ENCODE results near the gene KCNK4. TPM values are rescaled to one million over a fixed set of nuclear protein-coding genes. Genes with fewer than 3 reads are reported as not detected.
A peak's percentile ranks its signal among the peaks of the same experiment; 100 is the strongest.

Gene KCNK4
- polyA plus RNA-seq, 1 donor (not counting 4 experiments of a cell fraction or from before 2014, with no cell fraction given): not detected

GRCh38 chr11:64243236-64243854 lies 47.8 kb upstream of the KCNK4 start:
- no peaks in the 10 kb centered on the region for H3K9me1 ChIP-seq (ENCODE audit: control insufficient read depth, extremely low read depth, insufficient read depth, low read length)
- dilution Hi-C loops (cut with MboI; ENCODE audit: extremely low pct_ligation_motif_present, low sequenced_read_pairs): no loop called here
- H3K4me2 ChIP-seq (ENCODE audit: control insufficient read depth, extremely low read depth, insufficient read depth, low read depth, low read length): peak overlapping the region; percentile 67
- H3K27ac ChIP-seq (ENCODE audit: control insufficient read depth, insufficient read depth, low read length): peak overlapping the region; percentile 2
- no peak overlapping the region for H2AFZ ChIP-seq (ENCODE audit: control insufficient read depth, low read length)
- H3K9ac ChIP-seq (ENCODE audit: control insufficient read depth, extremely low read depth, insufficient read depth, low read length): no peak overlapping the region
- FAIRE-seq (no peak), DNase-seq (ENCODE audit: low read depth, low spot score) (no peak)
- peaks cover 26% of the 10 kb centered on the region for H3K79me2 ChIP-seq (ENCODE audit: control insufficient read depth, insufficient read depth, low read length)
- peaks cover 40% of the 10 kb centered on the region for H3K4me1 ChIP-seq (ENCODE audit: control insufficient read depth, extremely low read depth, insufficient read depth, low read length)
- TF ChIP-seq EZH2 (IDR thresholded peaks at IDR 0.05; ENCODE audit: low read length): no peak
- TF ChIP-seq, protein P1, sequence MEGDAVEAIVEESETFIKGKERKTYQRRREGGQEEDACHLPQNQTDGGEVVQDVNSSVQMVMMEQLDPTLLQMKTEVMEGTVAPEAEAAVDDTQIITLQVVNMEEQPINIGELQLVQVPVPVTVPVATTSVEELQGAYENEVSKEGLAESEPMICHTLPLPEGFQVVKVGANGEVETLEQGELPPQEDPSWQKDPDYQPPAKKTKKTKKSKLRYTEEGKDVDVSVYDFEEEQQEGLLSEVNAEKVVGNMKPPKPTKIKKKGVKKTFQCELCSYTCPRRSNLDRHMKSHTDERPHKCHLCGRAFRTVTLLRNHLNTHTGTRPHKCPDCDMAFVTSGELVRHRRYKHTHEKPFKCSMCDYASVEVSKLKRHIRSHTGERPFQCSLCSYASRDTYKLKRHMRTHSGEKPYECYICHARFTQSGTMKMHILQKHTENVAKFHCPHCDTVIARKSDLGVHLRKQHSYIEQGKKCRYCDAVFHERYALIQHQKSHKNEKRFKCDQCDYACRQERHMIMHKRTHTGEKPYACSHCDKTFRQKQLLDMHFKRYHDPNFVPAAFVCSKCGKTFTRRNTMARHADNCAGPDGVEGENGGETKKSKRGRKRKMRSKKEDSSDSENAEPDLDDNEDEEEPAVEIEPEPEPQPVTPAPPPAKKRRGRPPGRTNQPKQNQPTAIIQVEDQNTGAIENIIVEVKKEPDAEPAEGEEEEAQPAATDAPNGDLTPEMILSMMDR (optimal IDR thresholded peaks at IDR 0.05 in 1 of 3, IDR thresholded peaks at IDR 0.05 in 1 of 3, conservative IDR thresholded peaks at IDR 0.05 in 1 of 3; ENCODE audit: extremely low read depth in 1 of 3, insufficient read depth in 2 of 3, low read length in 3 of 3): no peak
- H3K9me3 ChIP-seq (ENCODE audit: control insufficient read depth, low read depth, low read length): no peaks in the 10 kb centered on the region
- no peaks in the 10 kb centered on the region for H3K27me3 ChIP-seq (ENCODE audit: control insufficient read depth, extremely low read depth, insufficient read depth, low read length)
- H4K20me1 ChIP-seq (ENCODE audit: control insufficient read depth, extremely low read depth, insufficient read depth, low read length): no peaks in the 10 kb centered on the region
- peaks cover 11 to 22% of the 10 kb centered on the region in 2 experiments for H3K36me3 ChIP-seq (ENCODE audit: control insufficient read depth in 2 of 2, extremely low read depth in 1 of 2, insufficient read depth in 2 of 2, low read length in 2 of 2)
- H3K4me3 ChIP-seq (ENCODE audit: control insufficient read depth in 2 of 3, extremely low read depth in 1 of 3, insufficient read depth in 2 of 3, low read depth in 1 of 3, low read length in 3 of 3): no peak overlapping the region

- H3K27ac ChIP-seq (ENCODE audit: control insufficient read depth, insufficient read depth, low read length): no peak overlapping the region
These were observed 47.0 kb upstream of the KCNK4 start for GRCh38 chr11:64244107-64244506.

More at GRCh38 chr11:64244107-64244506, 47.0 kb upstream of the KCNK4 start:
- TF ChIP-seq, protein P1 (optimal IDR thresholded peaks at IDR 0.05 in 1 of 3, IDR thresholded peaks at IDR 0.05 in 1 of 3, conservative IDR thresholded peaks at IDR 0.05 in 1 of 3; ENCODE audit: extremely low read depth in 1 of 3, insufficient read depth in 2 of 3, low read length in 3 of 3): no peak
- no peak for TF ChIP-seq EZH2 (IDR thresholded peaks at IDR 0.05; ENCODE audit: low read length)
- H4K20me1 ChIP-seq (ENCODE audit: control insufficient read depth, extremely low read depth, insufficient read depth, low read length): no peaks in the 10 kb centered on the region
- no peak overlapping the region for H3K9ac ChIP-seq (ENCODE audit: control insufficient read depth, extremely low read depth, insufficient read depth, low read length)
- DNase-seq (ENCODE audit: low read depth, low spot score) (no peak), FAIRE-seq (no peak)
- H3K4me2 ChIP-seq (ENCODE audit: control insufficient read depth, extremely low read depth, insufficient read depth, low read depth, low read length): peak overlapping the region; percentile 32
- no peaks in the 10 kb centered on the region for H3K9me1 ChIP-seq (ENCODE audit: control insufficient read depth, extremely low read depth, insufficient read depth, low read length)
- no peaks in the 10 kb centered on the region for H3K9me3 ChIP-seq (ENCODE audit: control insufficient read depth, low read depth, low read length)
- no peaks in the 10 kb centered on the region for H3K27me3 ChIP-seq (ENCODE audit: control insufficient read depth, extremely low read depth, insufficient read depth, low read length)
- H3K4me1 ChIP-seq (ENCODE audit: control insufficient read depth, extremely low read depth, insufficient read depth, low read length): peaks cover 40% of the 10 kb centered on the region
- H3K36me3 ChIP-seq (ENCODE audit: control insufficient read depth in 2 of 2, extremely low read depth in 1 of 2, insufficient read depth in 2 of 2, low read length in 2 of 2): peaks cover 6 to 15% of the 10 kb centered on the region in 2 experiments
- peak overlapping the region in 1 of 3 experiments; percentile 20 for H3K4me3 ChIP-seq (ENCODE audit: control insufficient read depth in 2 of 3, extremely low read depth in 1 of 3, insufficient read depth in 2 of 3, low read depth in 1 of 3, low read length in 3 of 3)
- H3K79me2 ChIP-seq (ENCODE audit: control insufficient read depth, insufficient read depth, low read length): peaks cover 26% of the 10 kb centered on the region
- dilution Hi-C loops (cut with MboI; ENCODE audit: extremely low pct_ligation_motif_present, low sequenced_read_pairs): no loop called here
- H2AFZ ChIP-seq (ENCODE audit: control insufficient read depth, low read length): no peak overlapping the region
